AG04450 (cell line): ENCODE data around the gene ANKRD6. TPM values are rescaled to one million over a fixed set of nuclear protein-coding genes. Genes with fewer than 3 reads are reported as not detected.
A peak's percentile ranks its signal among the peaks of the same experiment; 100 is the strongest.

Experiments
- CTCF ChIA-PET: fragments of 300-600, 350-600 bp; formaldehyde crosslinking; extraction: SDS; loops from one replicate; lab custom pipeline; 2022; ENCODE audit warnings: antibody characterized with exemption, inconsistent platforms; lab: Charles Lee
- POLR2A ChIA-PET: fragments of 350-600 bp; formaldehyde crosslinking; extraction: SDS; loops from one replicate; lab custom pipeline; 2021; ENCODE audit warnings: antibody characterized with exemption, inconsistent platforms; lab: Yijun Ruan, JAX
- DNase-seq: peaks from one replicate; pipeline ENCODE4 v3.0.0-alpha.2; 2011; ENCODE audit warnings: low read depth, low spot score
- H3K27ac ChIP-seq: one replicate; pipeline ENCODE4 v1.5.1; 2012; ENCODE audit warnings: low read depth, low read length, control low read depth
- H3K27me3 ChIP-seq: one replicate; pipeline ENCODE4 v1.6.0; 2012; ENCODE audit warnings: low read length; ENCODE audit not compliant: control insufficient read depth, insufficient read depth
- H3K4me3 ChIP-seq: 2 replicates; pipeline ENCODE4 v1.5.1; 2011; ENCODE audit warnings: mild to moderate bottlenecking, low read depth, low read length, control low read depth
- H3K9me3 ChIP-seq: 2 replicates; pipeline ENCODE4 v1.5.1; 2012; ENCODE audit warnings: low read length; ENCODE audit not compliant: control insufficient read depth, insufficient read depth
- CTCF ChIP-seq: IDR thresholded peaks from 2 replicates; pipeline ENCODE4 v1.5.1; 2011; ENCODE audit warnings: low read depth, low read length, control low read depth, inconsistent platforms
- polyA plus RNA-seq: library from polyadenylated mRNA; depleted of rRNA; stranded (reverse); fragments of >200 nt; gene quantifications from 2 replicates; pipeline ENCODE4 v1.2.3, GENCODE V29; 2011

The ANKRD6 gene
- polyA plus RNA-seq, 1 experiment = 0.10 TPM

GRCh38 chr6:89416796-89417195 is 16.2 kb upstream of the ANKRD6 start:
- no peak for TF ChIP-seq CTCF
- no peak overlapping the region for H3K4me3 ChIP-seq
- POLR2A ChIA-PET = no interaction called here
- no peaks in the 10 kb centered on the region for H3K9me3 ChIP-seq
- peaks cover 32% of the 10 kb centered on the region for H3K27me3 ChIP-seq
- CTCF ChIA-PET = interaction anchor here (0.7 to 3.8 kb wide), 2 partner anchors 15 to 45 kb away, joined by 4 to 16 read pairs; no protein-coding TSS in a partner anchor
- H3K27ac ChIP-seq = no peak overlapping the region
- no peak for DNase-seq

GRCh38 chr6:89430201-89430962 is 2.6 kb upstream of the ANKRD6 start:
- no peak for DNase-seq
- no peak for TF ChIP-seq CTCF
- H3K27me3 ChIP-seq = peaks cover 19% of the 10 kb centered on the region
- no peak overlapping the region for H3K27ac ChIP-seq
- H3K4me3 ChIP-seq = no peak overlapping the region
- ChIA-PET CTCF (interaction anchor here (0.5 to 2.3 kb wide), 3 partner anchors 14 to 180 kb away, joined by 3 to 12 read pairs (median 4); no protein-coding TSS in a partner anchor), POLR2A (no interaction called here)
- peaks cover 4% of the 10 kb centered on the region; the same call in 1 of the 2 replicates for H3K9me3 ChIP-seq

GRCh38 chr6:89433252-89434149 is 549 bp downstream of the ANKRD6 start:
- Histone ChIP-seq H3K27me3 (peaks cover 21% of the 10 kb centered on the region), H3K9me3 (peaks cover 4% of the 10 kb centered on the region; the same call in 1 of the 2 replicates), H3K4me3 (peak overlapping the region; percentile 36), H3K27ac (no peak overlapping the region)
- CTCF ChIA-PET = interaction anchor here (0.7 to 1.4 kb wide), 4 partner anchors 10 to 354 kb away, joined by 3 to 11 read pairs (median 4); no protein-coding TSS in a partner anchor
- DNase-seq = no peak
- POLR2A ChIA-PET = no interaction called here
- no peak for TF ChIP-seq CTCF

GRCh38 chr6:89434150-89434499 is 1.2 kb downstream of the ANKRD6 start:
- H3K4me3 ChIP-seq = no peak overlapping the region
- H3K27ac ChIP-seq = no peak overlapping the region
- ChIA-PET POLR2A (no interaction called here), CTCF (interaction anchor here (0.7 to 0.8 kb wide), 2 partner anchors 9 to 354 kb away, joined by 3 read pairs; no protein-coding TSS in a partner anchor)
- TF ChIP-seq CTCF = no peak
- peaks cover 4% of the 10 kb centered on the region; the same call in 1 of the 2 replicates for H3K9me3 ChIP-seq
- peaks cover 21% of the 10 kb centered on the region for H3K27me3 ChIP-seq
- DNase-seq = no peak
